IPS-18c (cell line): ENCODE measurements around the gene ETV1.

ENCODE experiments used
- H3K4me3 ChIP-seq: 2 replicates; pipeline ENCODE4 v1.7.0; 2013; ENCODE audit warnings: low read depth, mild to moderate bottlenecking, low read length, moderate library complexity; ENCODE audit not compliant: insufficient read depth
- H3K9me3 ChIP-seq: one replicate; pipeline ENCODE4 v1.6.1; 2013; ENCODE audit warnings: mild to moderate bottlenecking, low read length, moderate library complexity; ENCODE audit not compliant: control insufficient read depth, insufficient read depth

Gene ETV1

DNA sequence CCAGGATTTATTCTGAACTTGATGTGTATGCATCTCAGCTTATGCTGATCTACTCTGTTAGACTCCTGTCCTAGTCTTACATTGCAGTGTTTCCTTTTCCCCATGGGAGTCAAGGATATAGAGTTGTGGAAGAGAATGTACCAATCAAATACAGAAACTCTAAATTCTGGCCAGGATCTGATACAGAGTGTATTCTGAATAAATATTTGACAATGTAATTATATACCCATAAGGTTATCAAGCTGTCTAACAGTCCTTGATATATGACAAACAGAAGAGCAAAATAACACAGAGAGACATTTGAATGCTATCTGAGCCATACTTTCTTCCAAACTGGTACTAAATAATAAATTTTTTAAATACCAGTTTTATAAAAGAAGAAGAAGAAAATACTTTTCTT lies 116.8 kb downstream of the ETV1 start:
- H3K4me3 ChIP-seq = no peak overlapping the region
- no peaks in the 10 kb centered on the region for H3K9me3 ChIP-seq

DNA sequence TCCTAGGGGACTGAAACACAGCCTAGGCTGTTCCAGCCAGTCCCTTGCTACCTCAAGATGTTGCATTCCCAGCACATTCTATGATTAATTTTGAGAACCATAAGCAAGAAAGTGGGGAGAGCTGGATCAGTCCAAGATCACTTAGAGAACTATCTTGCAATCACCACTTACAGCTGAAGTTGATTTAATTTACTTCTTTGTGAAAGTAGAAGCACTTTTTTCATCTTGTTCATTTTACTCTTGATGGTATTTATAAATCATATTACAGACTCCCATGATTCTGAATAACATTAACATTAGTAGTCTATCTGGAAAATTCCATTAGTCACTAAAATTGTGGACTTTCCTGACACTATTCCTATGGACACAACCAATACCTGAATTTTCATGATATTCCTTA lies 118.5 kb downstream of the ETV1 start:
- Histone ChIP-seq H3K4me3 (no peak overlapping the region), H3K9me3 (no peaks in the 10 kb centered on the region)

- Histone ChIP-seq H3K9me3 (no peaks in the 10 kb centered on the region), H3K4me3 (no peak overlapping the region)
Observed at GRCh38 chr7:13860734-13861133, 128.7 kb downstream of the ETV1 start.

GRCh38 chr7:13856012-13856411 lies 133.5 kb downstream of the ETV1 start:
- no peak overlapping the region for H3K4me3 ChIP-seq
- no peaks in the 10 kb centered on the region for H3K9me3 ChIP-seq

GRCh38 chr7:13852281-13852968 lies 137.0 kb downstream of the ETV1 start:
- no peak overlapping the region for H3K4me3 ChIP-seq
- H3K9me3 ChIP-seq = no peaks in the 10 kb centered on the region

- no peak overlapping the region for H3K4me3 ChIP-seq
- no peaks in the 10 kb centered on the region for H3K9me3 ChIP-seq
Observed at GRCh38 chr7:13851736-13852135, 137.7 kb downstream of the ETV1 start.

DNA sequence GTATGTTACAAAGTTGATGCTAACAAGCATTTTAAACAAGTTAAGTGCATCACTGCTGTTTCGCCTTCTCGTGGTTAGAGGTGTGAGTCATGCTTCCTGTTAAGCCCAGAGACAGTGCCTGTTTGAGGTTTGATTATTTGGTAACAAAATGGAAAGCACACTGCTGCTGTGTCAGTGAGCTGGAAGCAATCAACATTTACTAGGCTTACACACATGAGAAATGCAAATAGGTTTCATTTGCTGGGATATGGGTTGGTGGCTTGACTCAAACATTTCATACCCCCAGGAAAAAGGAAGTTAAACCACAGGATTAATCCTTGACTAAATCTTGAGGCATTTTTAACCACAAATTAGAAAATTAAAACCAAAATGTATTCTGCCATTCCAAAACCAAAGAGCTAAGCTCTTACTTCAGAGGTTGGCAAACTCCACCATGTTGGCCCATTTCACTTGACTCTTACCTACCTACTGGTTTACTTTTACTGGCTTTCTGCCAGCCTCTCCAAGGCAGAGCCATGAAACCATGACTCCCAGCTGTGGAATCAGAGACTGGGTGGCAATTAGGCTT lies 139.2 kb downstream of the ETV1 start:
- H3K4me3 ChIP-seq = no peak overlapping the region

DNA sequence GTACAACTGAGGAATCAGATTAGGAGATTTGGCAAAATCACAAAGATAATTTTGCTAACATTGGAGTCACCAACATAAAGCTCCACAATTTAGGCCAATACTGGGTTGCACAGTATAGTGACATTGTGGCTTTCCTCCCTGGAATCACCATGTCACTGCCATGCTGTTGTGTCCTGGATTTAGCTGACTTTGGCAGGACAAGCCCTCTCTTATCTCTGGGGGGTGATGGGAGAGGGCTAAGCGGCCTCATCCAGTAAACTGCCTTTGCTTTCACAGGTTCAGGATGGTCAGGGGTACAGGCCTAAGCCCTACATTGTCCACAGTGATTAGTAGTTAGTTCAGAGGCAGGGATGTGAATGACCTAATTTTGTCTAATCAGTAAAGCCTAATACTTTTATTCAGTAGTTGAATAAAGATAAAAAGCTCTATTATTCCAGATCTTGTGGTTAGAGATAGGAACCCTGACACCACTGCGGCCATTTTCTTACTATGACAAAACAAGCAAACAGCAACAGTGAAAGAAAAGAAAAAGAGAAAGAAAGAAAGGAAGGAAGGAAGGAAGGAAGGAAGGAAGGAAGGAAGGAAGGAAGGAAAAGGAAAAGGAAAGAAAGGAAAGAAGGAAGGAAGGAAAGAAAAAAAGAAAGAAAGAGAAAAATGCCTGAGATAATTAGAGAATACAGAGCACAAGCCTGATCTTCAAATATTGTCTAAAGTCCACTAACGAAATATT lies 140.1 kb downstream of the ETV1 start:
- no peaks in the 10 kb centered on the region for H3K9me3 ChIP-seq
- H3K4me3 ChIP-seq = no peak overlapping the region

More for the DNA sequence above, 139.2 kb downstream of the ETV1 start:
- H3K9me3 ChIP-seq = no peaks in the 10 kb centered on the region

DNA sequence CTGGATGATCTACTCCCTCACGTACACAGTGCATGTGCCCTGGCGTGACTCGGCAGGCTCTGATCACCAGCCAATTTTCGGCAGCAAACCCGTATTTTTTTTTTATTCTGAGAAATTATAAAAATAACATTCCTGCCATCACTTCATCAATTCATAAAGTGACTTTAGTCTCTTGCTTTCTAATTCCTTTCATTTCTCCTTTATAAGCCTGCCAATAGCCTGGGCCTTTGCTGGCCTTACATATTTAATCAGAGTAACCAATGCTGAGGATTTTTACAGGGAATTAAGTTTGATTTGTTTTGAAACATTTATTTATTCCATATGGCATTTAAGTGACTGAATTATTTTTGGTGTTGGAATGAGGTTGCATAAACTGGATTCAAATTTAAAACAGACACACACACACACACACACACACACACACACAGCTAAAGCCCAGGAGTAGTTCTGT lies 140.8 kb downstream of the ETV1 start:
- Histone ChIP-seq H3K9me3 (no peaks in the 10 kb centered on the region), H3K4me3 (no peak overlapping the region)

DNA sequence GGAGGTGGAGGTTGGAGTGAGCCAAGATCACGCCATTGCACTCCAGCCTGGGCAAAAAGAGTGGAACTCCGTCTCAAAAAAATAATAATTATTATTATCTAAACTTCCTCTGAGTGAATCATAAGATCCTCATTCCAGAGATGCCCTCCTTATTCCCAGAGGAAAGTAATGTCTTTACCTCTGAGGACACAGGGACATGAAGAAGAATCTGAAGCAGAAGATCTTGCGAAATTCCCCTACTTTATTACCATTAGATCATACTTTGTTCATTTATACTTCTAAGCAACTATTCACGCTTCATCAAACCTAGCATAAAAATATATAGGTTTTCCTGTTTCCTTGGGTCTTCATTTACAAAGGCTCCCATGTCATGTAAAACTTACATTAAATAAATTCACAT lies 143.1 kb downstream of the ETV1 start:
- no peaks in the 10 kb centered on the region for H3K9me3 ChIP-seq

DNA sequence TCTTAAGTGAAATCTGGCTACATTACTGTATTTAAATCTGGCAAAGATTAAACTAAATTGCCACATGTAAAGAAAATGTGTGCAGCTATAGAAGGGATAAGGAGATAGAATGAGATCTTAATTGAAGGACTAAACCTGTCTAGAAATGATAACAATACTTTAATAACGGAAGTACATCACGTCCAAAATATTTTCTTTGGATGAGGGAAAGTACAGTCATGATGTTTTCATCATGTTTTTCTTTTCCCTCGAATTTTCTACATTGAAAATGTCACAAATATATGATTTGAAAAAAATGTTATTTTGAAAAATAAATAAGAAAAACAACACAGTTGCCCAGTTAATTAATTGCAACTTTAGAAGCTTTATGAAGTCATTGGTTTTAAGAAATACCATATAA lies 143.9 kb downstream of the ETV1 start:
- Histone ChIP-seq H3K9me3 (no peaks in the 10 kb centered on the region), H3K4me3 (no peak overlapping the region)

More for the DNA sequence above, 143.1 kb downstream of the ETV1 start:
- H3K4me3 ChIP-seq = no peak overlapping the region

GRCh38 chr7:13844954-13845353 lies 144.5 kb downstream of the ETV1 start:
- H3K9me3 ChIP-seq = no peaks in the 10 kb centered on the region
- H3K4me3 ChIP-seq = no peak overlapping the region

DNA sequence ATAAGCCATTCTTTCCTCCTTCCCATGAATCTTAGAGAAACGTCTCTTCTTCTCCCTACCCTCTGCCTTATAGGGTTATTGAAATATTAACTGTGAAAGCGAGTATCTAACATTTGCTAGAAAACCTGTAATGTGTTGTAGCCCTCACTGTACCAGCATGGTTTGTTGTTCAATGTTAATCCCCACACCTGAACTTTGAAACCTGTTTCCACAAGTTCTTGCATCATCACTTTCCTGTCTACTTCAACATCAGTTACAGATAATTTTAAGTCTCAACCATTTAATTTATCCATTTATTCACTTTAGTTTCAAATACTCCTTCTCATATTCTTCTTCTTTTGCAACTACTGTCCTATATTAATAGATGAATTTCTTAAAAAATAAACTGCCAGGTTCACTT lies 148.2 kb downstream of the ETV1 start:
- Histone ChIP-seq H3K4me3 (no peak overlapping the region), H3K9me3 (no peaks in the 10 kb centered on the region)
